HEK293 (cell line): ENCODE measurements around the gene PDP2.

Experiments used
- CTCF ChIA-PET: fragments of 350-600 bp; formaldehyde crosslinking; extraction: SDS; loops from one replicate; lab custom pipeline; 2021; ENCODE audit warnings: antibody characterized with exemption; lab: Yijun Ruan, JAX
- POLR2A ChIA-PET: fragments of 300-600 bp; formaldehyde crosslinking; extraction: SDS; loops from one replicate; lab custom pipeline; 2020; ENCODE audit warnings: antibody characterized with exemption, inconsistent platforms; lab: Yijun Ruan, JAX
- H3K27ac ChIP-seq: fragments of 200-500 bp; sonication (Bioruptor generic); 2 replicates; pipeline ENCODE4 v1.5.1; 2014; ENCODE audit warnings: low read depth, low read length, control low read depth, inconsistent platforms; ENCODE audit errors: extremely low read depth
- H3K36me3 ChIP-seq, 2 experiments: fragments of 200-500 bp in 1 of 2; sonication (Bioruptor generic) in 1 of 2; 1 replicate in 1 of 2; 2 replicates in 1 of 2; pipeline ENCODE4 v1.5.1; 2014 to 2017; ENCODE audit warnings: inconsistent platforms in 2 of 2, low read length in 2 of 2; ENCODE audit not compliant: control insufficient read depth in 2 of 2, insufficient read depth in 1 of 2
- H3K4me1 ChIP-seq: fragments of 200-500 bp; sonication (Bioruptor generic); 2 replicates; pipeline ENCODE4 v1.5.1; 2014; ENCODE audit warnings: mild to moderate bottlenecking, low read length, inconsistent platforms; ENCODE audit not compliant: control insufficient read depth, insufficient read depth
- H3K4me3 ChIP-seq: 2 replicates; pipeline ENCODE4 v1.5.1; 2011; ENCODE audit warnings: low read depth, mild to moderate bottlenecking, control low read depth, low read length, moderate library complexity
- H3K9me3 ChIP-seq: fragments of 200-500 bp; sonication (Bioruptor generic); 2 replicates; pipeline ENCODE4 v1.5.1; 2014; ENCODE audit warnings: low read depth, low read length, inconsistent platforms; ENCODE audit not compliant: control insufficient read depth, insufficient read depth
- EGR2 ChIP-seq: fragments of 450-650 bp; formaldehyde crosslinking; IDR thresholded peaks from 2 replicates; pipeline ENCODE4 v1.5.1; 2016; ENCODE audit warnings: low read depth, missing biosample characterization, missing genetic modification characterization
- GLI2 ChIP-seq: fragments of 450-650 bp; formaldehyde crosslinking; IDR thresholded peaks from 2 replicates; pipeline ENCODE4; 2017; ENCODE audit warnings: missing biosample characterization, missing genetic modification characterization, low read depth, borderline replicate concordance
- KLF1 ChIP-seq: fragments of 450-650 bp; formaldehyde crosslinking; IDR thresholded peaks from 2 replicates; pipeline ENCODE4 v1.5.1; 2016; ENCODE audit warnings: missing biosample characterization, missing genetic modification characterization
- KLF16 ChIP-seq: fragments of 450-650 bp; formaldehyde crosslinking; IDR thresholded peaks from 2 replicates; pipeline ENCODE4 v1.5.1; 2017; ENCODE audit warnings: missing biosample characterization, missing genetic modification characterization
- SP3 ChIP-seq: fragments of 450-650 bp; formaldehyde crosslinking; IDR thresholded peaks from 2 replicates; pipeline ENCODE4 v1.5.1; 2016; ENCODE audit warnings: missing biosample characterization, missing genetic modification characterization
- ZBTB44 ChIP-seq: fragments of 450-650 bp; IDR thresholded peaks from 2 replicates; pipeline ENCODE4 v1.5.1; 2018; ENCODE audit warnings: missing biosample characterization, mild to moderate bottlenecking, missing genetic modification characterization
- ZNF155 ChIP-seq: fragments of 450-650 bp; formaldehyde crosslinking; IDR thresholded peaks from 2 replicates; pipeline ENCODE4 v1.5.1; 2016; ENCODE audit warnings: missing biosample characterization, missing genetic modification characterization
- ZNF23 ChIP-seq: fragments of 450-650 bp; formaldehyde crosslinking; IDR thresholded peaks from 2 replicates; pipeline ENCODE4 v1.5.1; 2016; ENCODE audit warnings: missing biosample characterization, missing genetic modification characterization, borderline replicate concordance
- ZNF311 ChIP-seq: fragments of 450-650 bp; formaldehyde crosslinking; IDR thresholded peaks from 2 replicates; pipeline ENCODE4 v1.5.1; 2017; ENCODE audit warnings: missing biosample characterization, missing genetic modification characterization, borderline replicate concordance
- ZNF350 ChIP-seq: fragments of 450-650 bp; formaldehyde crosslinking; IDR thresholded peaks from 2 replicates; pipeline ENCODE4 v1.5.0; 2017; ENCODE audit warnings: missing biosample characterization, mild to moderate bottlenecking, missing genetic modification characterization
- ZNF423 ChIP-seq: fragments of 450-650 bp; formaldehyde crosslinking; IDR thresholded peaks from 2 replicates; pipeline ENCODE4 v1.5.1; 2016; ENCODE audit warnings: missing biosample characterization, missing genetic modification characterization
- ZNF433 ChIP-seq: fragments of 450-650 bp; formaldehyde crosslinking; IDR thresholded peaks from 2 replicates; pipeline ENCODE4 v1.5.1; 2016; ENCODE audit warnings: missing biosample characterization, missing genetic modification characterization, low read depth
- ZNF529 ChIP-seq: fragments of 450-650 bp; formaldehyde crosslinking; IDR thresholded peaks from 2 replicates; pipeline ENCODE4 v1.5.1; 2017; ENCODE audit warnings: missing genetic modification characterization, missing biosample characterization; ENCODE audit not compliant: insufficient replicate concordance
- ZNF610 ChIP-seq: fragments of 450-650 bp; formaldehyde crosslinking; IDR thresholded peaks from 2 replicates; pipeline ENCODE4 v1.5.1; 2016; ENCODE audit warnings: missing biosample characterization, missing genetic modification characterization, borderline replicate concordance
- ZNF670 ChIP-seq: fragments of 450-650 bp; formaldehyde crosslinking; IDR thresholded peaks from 2 replicates; pipeline ENCODE4 v1.5.1; 2016; ENCODE audit warnings: missing biosample characterization, missing genetic modification characterization, low read depth
- ZNF677 ChIP-seq: fragments of 450-650 bp; IDR thresholded peaks from 2 replicates; pipeline ENCODE4 v1.5.0; 2018; ENCODE audit warnings: missing biosample characterization, mild to moderate bottlenecking, missing genetic modification characterization, moderate library complexity
- ZNF76 ChIP-seq: fragments of 450-650 bp; formaldehyde crosslinking; IDR thresholded peaks from 2 replicates; pipeline ENCODE4; 2016; ENCODE audit warnings: low read depth, missing biosample characterization, missing genetic modification characterization, borderline replicate concordance
- ZNF776 ChIP-seq: fragments of 450-650 bp; formaldehyde crosslinking; IDR thresholded peaks from 2 replicates; pipeline ENCODE4 v1.5.0; 2017; ENCODE audit warnings: missing biosample characterization, missing genetic modification characterization, borderline replicate concordance
- ZNF792 ChIP-seq: fragments of 450-650 bp; formaldehyde crosslinking; IDR thresholded peaks from 2 replicates; pipeline ENCODE4 v1.5.1; 2016; ENCODE audit warnings: missing biosample characterization, missing genetic modification characterization
- ZSCAN30 ChIP-seq: fragments of 450-650 bp; IDR thresholded peaks from 2 replicates; pipeline ENCODE4 v1.5.1; 2018; ENCODE audit warnings: missing biosample characterization, mild to moderate bottlenecking, missing genetic modification characterization, moderate library complexity
- ZSCAN5A ChIP-seq: fragments of 450-650 bp; formaldehyde crosslinking; IDR thresholded peaks from 2 replicates; pipeline ENCODE4 v1.5.1; 2016; ENCODE audit warnings: missing biosample characterization, missing genetic modification characterization

The PDP2 gene

GRCh38 chr16:66917741-66918140 lies 37.4 kb downstream of the PDP2 start:
- Histone ChIP-seq H3K36me3 (no peaks in the 10 kb centered on the region), H3K4me1 (no peaks in the 10 kb centered on the region), H3K9me3 (no peaks in the 10 kb centered on the region), H3K27ac (no peak overlapping the region), H3K4me3 (no peak overlapping the region)
- POLR2A ChIA-PET, result interaction anchor here (2.2 kb wide), 1 partner anchor 12 kb away, joined by 6 read pairs; no protein-coding TSS in a partner anchor
- TF ChIP-seq ZNF529 (tag by site-specific recombination) (no peak), EGR2 (tag by site-specific recombination) (peak; percentile 36; the same call in 1 of the 2 replicates), KLF1 (no peak)
- CTCF ChIA-PET, result interaction anchor here (0.9 to 15.1 kb wide), 2 partner anchors 19 to 44 kb away, joined by 4 to 268 read pairs; partner anchors contain the start of gene CES3

GRCh38 chr16:66918355-66918754 lies 38.0 kb downstream of the PDP2 start:
- Histone ChIP-seq H3K4me3 (no peak overlapping the region), H3K4me1 (no peaks in the 10 kb centered on the region), H3K9me3 (no peaks in the 10 kb centered on the region), H3K36me3 (no peaks in the 10 kb centered on the region), H3K27ac (no peak overlapping the region)
- CTCF ChIA-PET, result interaction anchor here (0.5 to 15.1 kb wide), 5 partner anchors 10 to 47 kb away, joined by 3 to 268 read pairs (median 4); partner anchors contain the start of gene CES3
- TF ChIP-seq ZNF76 (tag by site-specific recombination) (no peak), ZNF792 (tag by site-specific recombination) (no peak), ZNF677 (tag by site-specific recombination) (no peak)
- POLR2A ChIA-PET, result no interaction called here

- Histone ChIP-seq H3K4me1 (no peaks in the 10 kb centered on the region), H3K36me3 (no peaks in the 10 kb centered on the region), H3K4me3 (no peak within 1 kb of the TSS), H3K9me3 (no peaks in the 10 kb centered on the region), H3K27ac (no peak within 1 kb of the TSS)
- TF ChIP-seq ZSCAN5A, result no peak
- TF ChIP-seq KLF16 (tag by site-specific recombination), result no peak
- CTCF ChIA-PET, result interaction anchor here (0.6 to 15.1 kb wide), 6 partner anchors 9 to 42 kb away, joined by 3 to 268 read pairs (median 6); partner anchors contain the start of gene CES3
- POLR2A ChIA-PET, result interaction anchor here (0.8 to 1.5 kb wide), 3 partner anchors 9 to 13 kb away, joined by 3 to 5 read pairs (median 3); no protein-coding TSS in a partner anchor
Measured at GRCh38 chr16:66918803-66919568, 38.7 kb downstream of the PDP2 start, which contains the start of gene CDH16. CDH16 (minus strand) TSS chr16:66918885; CDS start chr16:66918065, 820 bp downstream.

- ChIA-PET POLR2A (interaction anchor here (0.8 to 1.5 kb wide), 3 partner anchors 9 to 14 kb away, joined by 3 to 5 read pairs (median 3); no protein-coding TSS in a partner anchor), CTCF (interaction anchor here (1.0 to 15.1 kb wide), 4 partner anchors 9 to 41 kb away, joined by 3 to 268 read pairs (median 7); partner anchors contain the start of gene CES3)
- Histone ChIP-seq H3K4me3 (no peak overlapping the region), H3K9me3 (no peaks in the 10 kb centered on the region), H3K27ac (no peak overlapping the region), H3K4me1 (no peaks in the 10 kb centered on the region), H3K36me3 (no peaks in the 10 kb centered on the region)
- TF ChIP-seq GLI2 (no peak), ZNF155 (tag by site-specific recombination) (no peak), ZNF350 (tag by site-specific recombination) (no peak), ZSCAN30 (no peak), ZNF610 (tag by site-specific recombination) (no peak), ZBTB44 (no peak), ZNF776 (no peak), ZNF433 (tag by site-specific recombination) (no peak), ZNF23 (tag by site-specific recombination) (no peak), ZNF670 (no peak), ZNF311 (tag by site-specific recombination) (no peak), ZNF423 (tag by site-specific recombination) (no peak), SP3 (tag by site-specific recombination) (no peak)
Measured at GRCh38 chr16:66919569-66920298, 39.4 kb downstream of the PDP2 start.
